Right atrium auricular region (tissue), 2 donors: ENCODE data around the gene BCCIP. TPM values are rescaled to one million over a fixed set of nuclear protein-coding genes. Genes with fewer than 3 reads are reported as not detected.

Experiments
- DNase-seq: peaks from one replicate; pipeline ENCODE4 v3.0.0-alpha.2; 2019; ENCODE audit warnings: low spot score
- H3K27ac ChIP-seq, 2 donors: fragments of 200-600 bp; sonication (generic); 1 replicate in 1 of 2; 2 replicates in 1 of 2; pipeline ENCODE4 v1.5.1; 2016 to 2019
- H3K27me3 ChIP-seq, 2 donors: fragments of 200-600 bp; sonication (generic); one replicate each; pipeline versions ENCODE4 v1.5.1 to v1.6.0; 2017 to 2019
- H3K36me3 ChIP-seq: fragments of 200-600 bp; sonication (generic); one replicate; pipeline ENCODE4 v1.5.1; 2016
- H3K4me1 ChIP-seq, 2 donors: fragments of 200-600 bp; sonication (generic); one replicate each; pipeline versions ENCODE4 v1.5.1 to v1.6.0; 2017 to 2019
- H3K4me3 ChIP-seq, 2 donors: fragments of 200-600 bp; sonication (generic); 1 replicate in 1 of 2; 2 replicates in 1 of 2; pipeline ENCODE4 v1.5.1; 2017 to 2019; ENCODE audit warnings: mild to moderate bottlenecking in 1 of 2, moderate library complexity in 1 of 2
- H3K9me3 ChIP-seq, 2 donors: fragments of 200-600 bp; sonication (generic); one replicate each; pipeline ENCODE4 v1.5.1; 2019
- total RNA-seq, 2 donors: library from RNA; depleted of rRNA; stranded (reverse); fragments of >200 nt; gene quantifications; one replicate each; pipeline ENCODE4 v1.1.0, GENCODE V29; 2016
- TF ChIP-seq, protein P1 (sequence below), 2 donors: fragments of 200-600 bp; sonication (generic); IDR thresholded peaks; one replicate each; pipeline ENCODE4 v1.5.1; 2019; ENCODE audit warnings: antibody characterized with exemption in 2 of 2

BCCIP gene
- 10 to 100 TPM; 34.1 to 37.3 TPM for total RNA-seq

GRCh38 chr10:125822878-125823662, at the start of gene BCCIP, which contains the start of gene UROS:
Gene BCCIP, plus strand, starts transcription at chr10:125823546. Its CDS starts 12 bp downstream, at chr10:125823558.
Gene UROS, minus strand, starts transcription at chr10:125823258. Its CDS starts 6,759 bp downstream, at chr10:125816499.
- Histone ChIP-seq H3K27me3 (no peaks in the 10 kb centered on the region), H3K9me3 (no peaks in the 10 kb centered on the region), H3K36me3 (peaks cover 21% of the 10 kb centered on the region), H3K27ac (peak within 1 kb of the TSS; percentile 80 to 88), H3K4me3 (peak within 1 kb of the TSS; percentile 85 to 98), H3K4me1 (peaks cover 0 to 32% of the 10 kb centered on the region in 2 donors)
- TF ChIP-seq, protein P1, sequence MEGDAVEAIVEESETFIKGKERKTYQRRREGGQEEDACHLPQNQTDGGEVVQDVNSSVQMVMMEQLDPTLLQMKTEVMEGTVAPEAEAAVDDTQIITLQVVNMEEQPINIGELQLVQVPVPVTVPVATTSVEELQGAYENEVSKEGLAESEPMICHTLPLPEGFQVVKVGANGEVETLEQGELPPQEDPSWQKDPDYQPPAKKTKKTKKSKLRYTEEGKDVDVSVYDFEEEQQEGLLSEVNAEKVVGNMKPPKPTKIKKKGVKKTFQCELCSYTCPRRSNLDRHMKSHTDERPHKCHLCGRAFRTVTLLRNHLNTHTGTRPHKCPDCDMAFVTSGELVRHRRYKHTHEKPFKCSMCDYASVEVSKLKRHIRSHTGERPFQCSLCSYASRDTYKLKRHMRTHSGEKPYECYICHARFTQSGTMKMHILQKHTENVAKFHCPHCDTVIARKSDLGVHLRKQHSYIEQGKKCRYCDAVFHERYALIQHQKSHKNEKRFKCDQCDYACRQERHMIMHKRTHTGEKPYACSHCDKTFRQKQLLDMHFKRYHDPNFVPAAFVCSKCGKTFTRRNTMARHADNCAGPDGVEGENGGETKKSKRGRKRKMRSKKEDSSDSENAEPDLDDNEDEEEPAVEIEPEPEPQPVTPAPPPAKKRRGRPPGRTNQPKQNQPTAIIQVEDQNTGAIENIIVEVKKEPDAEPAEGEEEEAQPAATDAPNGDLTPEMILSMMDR (IDR thresholded peaks at IDR 0.05): peak in 1 of 2 donors; percentile 46
- DNase-seq: peak; percentile 89

DNA sequence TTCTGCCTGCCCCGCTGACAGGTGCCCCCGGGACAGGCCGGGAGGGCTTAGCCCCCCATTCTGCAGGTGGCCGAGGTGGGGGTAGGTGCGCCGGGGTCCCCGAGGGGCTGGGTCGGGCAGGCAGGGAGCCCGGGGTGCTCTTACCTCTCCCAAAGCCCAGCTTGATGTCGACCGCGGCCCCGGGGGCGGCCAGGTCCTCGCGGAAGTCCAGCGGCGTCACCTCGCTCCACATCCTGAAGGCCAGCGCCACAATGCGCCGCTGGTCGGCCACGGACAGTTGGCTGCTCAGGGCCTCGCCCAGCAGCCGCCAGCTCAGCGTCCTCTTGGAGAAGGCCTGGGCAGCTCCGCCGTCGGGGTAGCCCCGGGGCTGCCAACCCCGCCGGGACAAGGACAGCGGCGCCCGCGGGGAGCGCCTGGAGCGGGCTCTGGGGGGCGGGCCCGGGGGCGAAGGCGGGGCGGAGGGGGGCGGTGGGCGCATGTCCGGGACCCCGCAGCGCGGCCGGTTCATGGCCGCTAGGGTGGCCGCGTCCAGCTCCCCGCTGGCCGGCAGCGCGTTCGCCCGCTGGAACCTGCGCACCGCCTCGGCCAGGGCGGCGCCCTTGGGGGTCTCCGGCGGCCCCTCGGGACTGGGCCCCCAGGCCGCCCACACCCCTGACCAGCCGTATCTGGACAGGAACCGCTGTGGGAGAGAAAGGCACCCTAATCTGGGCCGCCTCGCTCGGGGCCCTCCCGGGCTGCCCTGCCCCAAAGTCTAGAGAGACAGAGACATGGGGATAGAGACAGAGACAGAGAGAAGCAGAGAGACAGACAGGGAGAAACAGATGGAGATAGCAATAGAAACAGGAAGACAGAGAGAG, 49.4 kb upstream of the BCCIP start:
- Histone ChIP-seq H3K36me3 (no peaks in the 10 kb centered on the region), H3K4me1 (peaks cover 0 to 5% of the 10 kb centered on the region in 2 donors), H3K27ac (no peak overlapping the region), H3K9me3 (no peaks in the 10 kb centered on the region), H3K27me3 (no peaks in the 10 kb centered on the region), H3K4me3 (peak overlapping the region in 1 of 2 donors; percentile 24)
- DNase-seq: no peak
- TF ChIP-seq, protein P1 (IDR thresholded peaks at IDR 0.05): no peak

DNA sequence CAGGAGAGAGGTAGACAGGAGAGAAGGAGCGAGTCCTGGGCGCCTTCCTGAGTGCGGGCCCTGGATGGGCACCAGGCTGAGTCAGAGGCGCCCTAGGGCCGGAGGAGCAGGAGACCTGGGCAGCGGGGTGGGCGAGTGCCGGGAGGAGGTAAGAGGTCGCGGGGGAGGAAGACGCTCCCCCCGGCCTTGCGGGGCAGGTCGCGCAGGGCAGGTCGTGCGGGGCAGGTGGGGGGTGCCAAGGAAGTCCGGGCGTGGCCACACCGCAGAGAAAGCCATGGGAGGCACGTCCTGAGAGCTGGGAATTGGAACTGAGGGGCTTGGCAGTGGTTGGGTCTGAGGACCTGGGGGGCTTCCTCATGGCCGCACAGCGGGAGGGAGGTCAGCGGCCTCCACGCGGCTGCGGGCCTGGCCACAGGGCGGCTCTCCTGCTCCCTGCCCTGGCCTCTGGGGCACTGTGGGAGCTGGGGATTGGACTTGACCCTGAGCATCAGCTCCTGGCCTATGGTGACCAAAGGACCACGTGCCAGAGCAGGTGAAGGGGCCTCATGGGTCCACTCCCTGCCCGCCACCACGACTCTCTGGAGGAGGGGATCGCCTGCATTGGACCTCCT, 48.7 kb upstream of the BCCIP start:
- TF ChIP-seq, protein P1 (IDR thresholded peaks at IDR 0.05): no peak
- Histone ChIP-seq H3K4me1 (no peaks in the 10 kb centered on the region), H3K27me3 (no peaks in the 10 kb centered on the region), H3K36me3 (no peaks in the 10 kb centered on the region), H3K4me3 (no peak overlapping the region), H3K27ac (no peak overlapping the region), H3K9me3 (no peaks in the 10 kb centered on the region)
- DNase-seq: no peak

- Histone ChIP-seq H3K27me3 (no peaks in the 10 kb centered on the region), H3K36me3 (no peaks in the 10 kb centered on the region), H3K4me1 (no peaks in the 10 kb centered on the region), H3K27ac (no peak within 1 kb of the TSS), H3K4me3 (no peak within 1 kb of the TSS), H3K9me3 (no peaks in the 10 kb centered on the region)
- TF ChIP-seq, protein P1 (IDR thresholded peaks at IDR 0.05): no peak
- DNase-seq: no peak
These were observed 47.7 kb upstream of the BCCIP start, which contains the start of gene MMP21 for GRCh38 chr10:125775491-125776106. Gene MMP21, minus strand, starts transcription at chr10:125775821. Its CDS starts 0 bp downstream, at chr10:125775821.

DNA sequence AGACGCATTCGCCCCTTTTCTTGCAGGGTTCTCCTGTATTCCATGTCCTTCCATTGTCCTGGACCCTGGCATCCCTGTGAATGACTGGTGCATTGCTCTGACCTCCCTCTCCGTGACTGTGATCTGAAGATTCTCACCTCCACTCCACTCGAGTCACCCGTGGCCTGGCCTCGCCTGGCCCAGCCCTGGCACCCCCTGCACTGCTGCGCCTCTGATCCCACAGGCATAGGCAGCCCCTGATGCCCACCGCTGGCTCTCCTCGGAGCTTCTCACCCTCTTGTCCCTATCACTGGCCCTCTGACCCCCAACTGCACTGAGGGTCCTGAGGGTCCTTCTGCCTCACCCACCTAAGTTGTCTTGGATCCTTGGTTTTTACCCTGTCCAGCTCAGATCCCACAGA, 45.5 kb upstream of the BCCIP start:
- Histone ChIP-seq H3K4me3 (no peak overlapping the region), H3K4me1 (no peaks in the 10 kb centered on the region), H3K27ac (no peak overlapping the region), H3K27me3 (no peaks in the 10 kb centered on the region), H3K9me3 (no peaks in the 10 kb centered on the region), H3K36me3 (no peaks in the 10 kb centered on the region)
- no peak for DNase-seq
- TF ChIP-seq, protein P1 (IDR thresholded peaks at IDR 0.05): no peak
